Measurements from ENCODE around the gene SLC24A3. TPM values are rescaled to one million over a fixed set of nuclear protein-coding genes. Genes with fewer than 3 reads are reported as not detected.

The SLC24A3 gene
- total RNA-seq, 1 donor from 2014 or later: not detected

DNA sequence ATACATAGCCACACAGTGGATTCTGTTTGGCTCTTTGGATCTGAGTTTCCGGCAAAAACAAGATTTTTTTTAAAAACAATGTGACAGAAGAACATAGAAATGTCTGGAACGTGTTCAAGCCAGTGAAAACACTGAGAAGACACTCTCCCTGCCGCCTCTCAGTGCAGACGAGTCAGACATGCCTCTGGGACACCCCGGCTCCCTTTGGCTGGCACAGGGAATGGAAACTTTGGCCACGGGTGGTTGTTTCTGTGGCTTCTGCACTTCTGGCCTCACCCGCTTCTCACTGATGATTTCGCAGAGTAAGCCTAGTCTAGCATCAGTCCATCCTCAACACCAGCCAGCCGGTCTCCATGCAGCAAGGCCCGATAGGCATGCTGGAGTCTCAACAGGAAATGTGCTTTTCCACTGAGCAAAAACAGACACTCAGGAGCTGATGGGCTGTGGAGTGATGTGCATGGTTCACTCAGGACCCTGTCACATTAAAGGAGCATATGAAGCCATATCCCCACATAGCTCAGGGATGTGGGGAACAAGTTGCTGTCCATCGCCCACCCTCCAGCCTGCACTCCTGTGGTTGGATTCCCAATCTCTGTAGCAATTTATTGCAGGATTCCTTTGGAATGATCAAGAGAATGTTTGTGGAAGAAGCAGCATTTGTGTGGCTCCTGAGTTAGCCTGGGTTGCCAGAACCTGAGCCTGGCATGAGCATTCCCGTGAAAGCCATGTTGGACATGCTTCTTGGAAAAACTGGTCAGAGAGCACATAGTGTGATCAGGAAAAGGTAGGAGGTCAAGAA is 283.7 kb downstream of the SLC24A3 start:
- no peak for DNase-seq (ENCODE audit: low read depth, low spot score)

DNA sequence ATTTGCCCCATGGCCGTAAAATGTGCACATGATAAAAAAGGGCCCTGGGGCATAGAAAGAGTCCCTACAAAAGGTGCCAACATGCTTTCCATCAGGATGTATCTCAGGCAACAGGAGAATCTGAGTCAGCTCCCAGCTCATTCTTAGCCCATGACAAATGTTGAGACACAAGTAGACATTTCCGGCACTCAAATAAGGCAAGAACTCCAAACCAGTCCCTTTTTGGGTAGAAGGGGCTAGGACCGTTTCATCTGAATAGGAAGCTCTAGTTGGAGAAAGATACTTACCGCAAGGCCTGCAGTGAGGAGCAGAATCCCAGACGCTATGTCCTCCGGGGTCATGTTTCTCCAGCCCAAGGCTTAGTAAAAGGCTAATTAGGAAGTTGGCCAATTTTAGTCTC is 284.6 kb downstream of the SLC24A3 start:
- DNase-seq (ENCODE audit: low read depth, low spot score): no peak

DNA sequence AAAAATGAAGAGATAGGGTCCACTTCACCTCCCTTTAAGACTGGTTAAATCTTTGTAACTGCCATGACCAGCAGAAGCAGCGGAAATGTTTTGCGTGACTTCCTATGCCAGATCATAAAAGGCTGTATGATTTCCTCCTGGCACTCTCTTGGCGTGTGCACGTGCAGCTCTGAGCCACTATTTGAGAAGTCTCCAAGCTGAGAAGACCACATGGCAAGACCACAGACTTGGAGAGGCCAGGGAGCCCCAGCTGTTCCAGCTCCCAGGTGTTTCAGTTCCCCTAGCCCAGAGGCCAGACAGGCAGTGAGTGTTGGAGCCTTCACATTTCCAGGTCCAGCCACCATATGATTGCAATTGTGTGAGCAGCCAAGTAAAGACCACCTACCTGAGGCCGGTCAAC is 286.3 kb downstream of the SLC24A3 start:
- no peak for DNase-seq (ENCODE audit: low read depth, low spot score)

DNA sequence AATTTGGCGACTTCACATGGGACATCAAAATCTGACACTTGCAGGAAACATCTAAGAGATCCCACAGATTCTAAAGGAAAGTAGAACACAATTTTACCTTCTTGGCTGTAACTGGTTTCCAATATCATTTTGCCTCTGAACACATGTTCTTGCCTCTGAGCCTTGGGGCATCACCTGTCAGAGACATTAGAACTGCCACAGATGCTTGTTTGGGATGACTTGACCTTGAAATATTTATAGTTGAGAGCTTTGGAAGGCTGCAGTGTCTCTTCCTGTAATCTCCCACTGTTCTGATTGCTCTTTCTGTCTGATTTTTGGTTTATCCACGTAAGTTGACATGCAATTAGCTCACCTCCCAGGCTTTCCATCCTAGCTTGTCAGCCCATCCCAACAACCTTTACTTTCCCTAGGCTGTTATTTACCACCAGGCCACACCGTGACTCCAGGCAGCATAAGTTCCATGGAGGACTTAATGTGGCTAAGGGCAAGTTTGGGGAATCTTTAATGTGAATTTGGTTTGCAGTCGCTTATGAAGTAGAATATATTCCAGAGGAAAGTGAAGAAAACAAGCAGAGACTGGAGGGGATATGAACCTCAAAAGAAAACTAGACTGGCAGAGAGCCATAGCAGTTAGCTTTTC is 289.2 kb downstream of the SLC24A3 start:
- DNase-seq (ENCODE audit: low read depth, low spot score): no peak

- no peak for DNase-seq (ENCODE audit: low read depth, low spot score)
Measured at GRCh38 chr20:19502169-19502568, 289.7 kb downstream of the SLC24A3 start.

DNA sequence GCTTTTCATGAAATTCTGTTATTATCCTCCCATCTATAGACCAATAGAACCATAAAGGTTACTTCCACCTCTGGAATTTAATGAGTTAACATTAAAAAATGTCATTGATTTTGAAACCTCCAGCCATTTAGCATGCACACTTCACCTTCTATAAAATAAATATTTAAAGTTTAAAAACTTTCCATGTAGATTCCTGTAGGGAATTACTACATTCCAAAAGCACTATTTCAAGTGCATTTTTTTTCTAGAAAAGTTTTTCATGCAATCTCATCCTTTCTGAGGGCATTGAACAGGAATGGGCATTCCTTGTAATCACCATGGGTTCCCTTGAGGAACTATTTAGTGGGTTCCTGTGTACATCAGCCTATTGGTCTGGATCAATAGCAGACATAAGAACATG is 291.8 kb downstream of the SLC24A3 start:
- no peak for DNase-seq (ENCODE audit: low read depth, low spot score)

- no peak for DNase-seq (ENCODE audit: low read depth, low spot score)
Measured at GRCh38 chr20:19506021-19506420, 293.6 kb downstream of the SLC24A3 start.

GRCh38 chr20:19508449-19508848 is 296.0 kb downstream of the SLC24A3 start:
- DNase-seq (ENCODE audit: low read depth, low spot score): no peak

- no peak for DNase-seq (ENCODE audit: low read depth, low spot score)
Measured at GRCh38 chr20:19510611-19511010, 298.2 kb downstream of the SLC24A3 start.

GRCh38 chr20:19511931-19512330 is 299.5 kb downstream of the SLC24A3 start:
- DNase-seq (ENCODE audit: low read depth, low spot score): no peak

GRCh38 chr20:19512886-19513677 is 300.6 kb downstream of the SLC24A3 start:
- DNase-seq (ENCODE audit: low read depth, low spot score): no peak

GRCh38 chr20:19515074-19515473 is 302.6 kb downstream of the SLC24A3 start:
- DNase-seq (ENCODE audit: low read depth, low spot score): no peak

DNA sequence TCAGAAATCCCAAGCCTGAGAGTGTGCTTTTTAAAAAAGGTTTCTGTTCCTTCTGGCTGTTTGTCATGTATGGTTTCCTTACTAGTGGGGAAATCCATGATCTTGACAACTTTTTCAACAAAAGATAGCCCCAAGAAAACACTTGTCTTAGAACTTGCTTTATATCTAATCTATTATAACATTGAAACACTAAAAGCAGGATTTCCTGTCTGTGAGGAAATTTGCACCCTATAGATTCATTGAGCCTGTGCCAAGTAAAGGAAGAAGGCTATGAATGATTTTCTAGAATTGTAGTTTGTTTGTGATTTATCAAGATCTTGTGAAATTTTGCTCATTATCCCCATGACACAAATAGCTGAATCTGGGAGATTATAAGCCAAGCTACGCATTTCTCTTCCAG is 307.0 kb downstream of the SLC24A3 start:
- DNase-seq (ENCODE audit: low read depth, low spot score): no peak

- DNase-seq (ENCODE audit: low read depth, low spot score): no peak
Measured at GRCh38 chr20:19520261-19520660, 307.8 kb downstream of the SLC24A3 start.

DNA sequence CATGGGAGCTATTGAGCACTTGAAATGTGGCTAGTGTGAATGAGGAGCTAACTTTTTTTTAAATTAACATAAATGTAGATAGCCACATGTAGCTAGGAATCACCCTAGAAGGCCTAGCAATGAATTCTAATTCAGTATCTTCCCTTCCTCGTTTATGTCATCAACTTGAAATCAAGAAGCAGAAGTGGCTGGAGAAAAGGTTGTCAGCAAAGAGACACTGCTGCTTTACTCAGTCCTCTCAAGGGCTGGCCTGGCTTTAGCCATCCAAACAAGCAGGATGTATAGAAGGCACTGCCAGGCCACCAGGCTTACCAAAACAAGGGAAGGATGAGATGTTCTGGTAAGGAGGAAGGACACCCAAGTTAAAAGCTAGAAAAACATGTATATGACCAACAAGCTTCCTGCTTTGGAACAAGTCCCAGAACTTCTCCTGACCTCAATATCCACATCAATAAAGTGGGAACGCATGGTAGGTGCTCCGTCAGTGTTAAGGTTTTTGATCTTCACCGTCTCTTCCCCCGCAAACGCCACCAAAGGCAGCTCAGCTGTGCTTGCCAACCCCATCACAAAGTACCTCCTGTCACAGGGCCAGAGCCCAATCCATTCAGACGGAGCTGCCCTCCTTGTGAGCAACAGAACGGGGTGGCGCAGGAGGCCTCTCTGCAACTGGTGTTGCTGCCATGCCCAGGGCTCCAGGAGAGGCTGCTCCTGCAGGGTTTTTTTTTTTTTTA is 309.8 kb downstream of the SLC24A3 start:
- no peak for DNase-seq (ENCODE audit: low read depth, low spot score)

DNA sequence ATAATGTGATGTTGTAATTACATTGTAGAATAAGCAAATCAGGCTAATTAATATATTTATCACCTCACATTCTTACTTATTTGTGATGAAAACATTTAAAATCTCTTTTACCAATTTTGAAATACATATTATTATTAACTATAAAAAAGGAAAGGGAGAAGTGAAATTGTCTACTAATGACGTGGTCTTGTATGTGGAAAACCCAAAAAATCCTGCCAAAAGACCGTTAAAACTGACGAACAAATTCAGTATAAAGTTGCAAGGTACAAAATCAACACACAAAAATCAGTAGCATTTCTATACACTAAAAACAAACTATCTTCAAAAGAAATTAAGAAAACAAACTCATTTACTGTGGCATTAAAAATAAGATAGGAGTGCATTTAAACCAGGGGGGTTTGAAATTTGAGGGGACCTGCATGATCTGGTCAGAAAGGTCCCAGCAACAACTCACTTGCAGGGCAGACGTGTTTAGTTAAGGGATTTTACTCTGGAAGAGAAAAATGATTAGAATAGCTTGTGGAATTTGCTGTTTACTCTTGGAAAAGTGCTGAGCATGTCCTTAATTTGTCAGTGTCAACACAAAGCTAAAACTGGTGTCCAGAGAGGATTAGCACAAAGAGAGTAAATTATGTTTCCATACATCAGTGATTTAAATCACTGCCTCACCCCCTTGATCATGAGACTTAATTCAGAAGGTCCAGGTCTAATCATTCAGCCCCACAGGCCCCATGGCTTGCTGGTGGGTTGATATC is 310.6 kb downstream of the SLC24A3 start:
- no peak for DNase-seq (ENCODE audit: low read depth, low spot score)

DNA sequence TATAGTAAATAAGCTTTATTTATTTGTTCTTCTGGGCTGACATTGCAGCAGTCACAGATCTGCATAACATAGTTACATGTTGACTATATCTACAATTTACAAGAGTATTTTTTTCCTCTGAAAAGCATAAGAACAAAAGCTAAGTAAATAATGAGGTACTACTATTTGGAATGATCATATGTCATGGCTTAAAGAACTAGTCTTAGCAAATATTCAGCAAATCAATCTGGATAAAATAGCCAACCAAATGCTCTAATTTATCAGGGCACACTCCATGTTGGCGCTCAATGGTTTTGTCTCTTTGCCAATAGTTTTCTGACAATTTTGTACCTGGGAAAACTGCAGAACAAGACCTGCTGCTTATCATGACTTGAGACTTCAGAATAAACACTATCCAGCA is 312.2 kb downstream of the SLC24A3 start:
- no peak for DNase-seq (ENCODE audit: low read depth, low spot score)

GRCh38 chr20:19527509-19527908 is 315.1 kb downstream of the SLC24A3 start:
- DNase-seq (ENCODE audit: low read depth, low spot score): no peak

GRCh38 chr20:19528286-19529030 is 316.0 kb downstream of the SLC24A3 start:
- no peak for DNase-seq (ENCODE audit: low read depth, low spot score)

- no peak for DNase-seq (ENCODE audit: low read depth, low spot score)
Measured at GRCh38 chr20:19530006-19530405, 317.6 kb downstream of the SLC24A3 start.

Measured in pulmonary artery endothelial cell (primary cell).